Stimulated activated CD8-positive, alpha-beta memory T cell treated with anti-CD3 and anti-CD28 coated beads, Interleukin-7, amount 100 ng/mL, for 24 hours (primary cell): ENCODE results near the gene LBH.

Experiments used
- DNase-seq: peaks from one replicate; pipeline ENCODE4 v3.0.0-alpha.2; 2020; ENCODE audit warnings: low read depth

LBH gene

DNA sequence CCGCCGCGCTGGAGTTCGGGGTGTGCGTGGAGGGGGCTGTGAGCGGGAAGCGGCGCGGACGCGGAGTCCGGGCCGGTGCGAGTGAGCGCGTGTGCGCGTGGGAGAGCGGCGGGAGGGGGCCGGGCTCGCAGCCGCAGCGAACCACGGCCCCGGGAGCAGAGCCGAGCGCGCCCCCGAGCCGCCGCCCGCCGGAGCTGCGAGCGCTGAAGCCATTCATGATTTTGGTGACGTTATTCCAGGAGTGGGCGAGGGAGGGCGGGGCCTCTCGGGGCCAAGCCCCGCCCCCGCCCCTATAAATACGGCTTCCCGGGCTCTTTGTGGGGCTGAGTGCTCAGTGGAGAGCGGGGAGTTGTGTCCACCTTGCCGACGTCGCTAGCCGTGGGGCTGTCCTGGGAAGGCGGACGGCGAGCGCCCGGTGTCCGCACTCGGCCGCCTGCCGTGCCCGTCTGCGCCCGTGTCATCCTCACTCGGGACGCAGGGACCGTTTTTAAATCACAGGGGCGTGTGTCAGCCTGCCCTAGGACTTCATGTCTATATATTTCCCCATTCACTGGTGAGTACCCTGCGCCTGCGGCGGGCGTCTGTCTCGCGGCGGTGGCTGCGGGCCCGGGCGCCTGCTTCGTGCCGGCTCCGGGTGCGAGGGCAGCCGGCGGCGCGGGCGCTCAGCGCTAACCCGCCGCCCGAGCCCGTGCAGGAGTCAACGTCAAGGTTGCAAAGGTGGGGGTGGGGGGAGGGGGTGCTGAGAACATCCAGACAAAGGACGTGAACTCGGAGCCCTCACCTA lies at the start of gene LBH:
Gene LBH, plus strand, starts transcription at position 323 of the 784 bp plus-strand sequence. Its CDS starts 205 bp downstream, at position 528.
- DNase-seq, result peak; percentile 75

- DNase-seq, result no peak
Observed at GRCh38 chr2:30184035-30184434, 47.3 kb upstream of the LBH start.

DNA sequence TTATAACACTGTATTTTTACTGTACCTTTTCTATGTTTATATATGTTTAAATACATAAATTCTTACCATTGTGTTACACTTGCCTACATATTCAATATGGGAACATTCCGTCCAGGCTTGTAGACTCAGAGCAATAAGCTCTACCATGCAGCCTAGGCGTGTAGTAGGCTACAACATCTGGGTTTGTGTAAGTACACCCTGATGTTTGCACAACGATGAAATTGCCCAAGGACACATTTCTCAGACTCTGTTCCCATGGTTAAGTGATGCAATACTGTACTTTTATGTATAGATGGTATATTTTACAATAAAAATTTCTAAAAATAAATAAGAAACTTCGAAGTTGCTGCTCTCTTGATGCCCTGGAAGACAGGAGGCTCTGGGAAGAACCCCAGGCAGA lies 46.2 kb upstream of the LBH start:
- no peak for DNase-seq

GRCh38 chr2:30188292-30188691 lies 43.0 kb upstream of the LBH start:
- DNase-seq, result no peak

GRCh38 chr2:30190637-30191036 lies 40.7 kb upstream of the LBH start:
- no peak for DNase-seq

- DNase-seq, result no peak
Observed at GRCh38 chr2:30191107-30191506, 40.2 kb upstream of the LBH start.

DNA sequence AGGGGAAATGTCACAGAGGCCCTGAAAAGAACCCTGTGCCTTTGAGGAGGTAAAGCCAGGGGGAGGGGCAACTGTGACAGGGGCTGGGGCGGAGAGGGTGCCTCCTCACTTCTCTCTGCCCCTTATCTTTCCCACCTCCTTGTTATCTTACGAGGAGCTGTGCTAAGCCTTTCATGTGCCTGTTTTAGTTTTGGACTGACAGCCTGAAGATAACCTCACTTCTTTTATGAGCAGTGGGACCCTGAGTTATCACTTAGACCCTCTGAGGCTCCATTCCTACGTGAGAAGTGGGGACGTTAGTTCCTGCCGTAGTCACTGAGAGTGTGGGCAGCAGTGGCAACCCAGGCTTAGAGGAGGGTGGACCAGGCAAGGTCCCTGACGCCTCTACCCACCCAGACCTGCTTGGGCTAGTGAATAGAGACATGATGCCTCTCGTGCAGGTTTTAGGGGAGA lies 39.5 kb upstream of the LBH start:
- DNase-seq, result no peak

GRCh38 chr2:30192314-30192713 lies 39.0 kb upstream of the LBH start:
- no peak for DNase-seq

GRCh38 chr2:30193104-30193681 lies 38.1 kb upstream of the LBH start:
- no peak for DNase-seq

GRCh38 chr2:30194421-30194820 lies 36.9 kb upstream of the LBH start:
- no peak for DNase-seq

DNA sequence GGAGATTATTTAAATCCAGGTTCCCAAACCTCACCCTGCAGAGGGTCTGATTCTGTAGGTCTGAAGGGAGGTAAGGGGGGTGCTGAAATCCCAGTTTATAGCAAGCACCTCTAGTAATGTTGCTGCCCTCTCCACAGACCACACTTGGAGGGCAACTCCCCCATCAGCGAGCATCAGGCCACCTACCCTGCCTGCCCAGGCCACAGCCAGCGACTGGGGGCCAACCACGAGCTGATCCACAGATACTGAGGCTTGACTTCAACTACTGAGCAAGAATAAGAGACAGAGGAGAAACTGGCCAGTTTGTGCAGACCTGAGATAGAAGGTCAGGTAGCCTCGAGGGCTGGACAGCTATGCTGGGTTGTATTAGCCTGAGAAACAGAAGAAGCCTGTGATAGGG lies 36.3 kb upstream of the LBH start:
- no peak for DNase-seq

- no peak for DNase-seq
Observed at GRCh38 chr2:30197570-30198192, 33.7 kb upstream of the LBH start.

- no peak for DNase-seq
Observed at GRCh38 chr2:30201990-30202389, 29.3 kb upstream of the LBH start.

GRCh38 chr2:30203156-30203555 lies 28.2 kb upstream of the LBH start:
- no peak for DNase-seq

- no peak for DNase-seq
Observed at GRCh38 chr2:30204281-30204680, 27.1 kb upstream of the LBH start.

DNA sequence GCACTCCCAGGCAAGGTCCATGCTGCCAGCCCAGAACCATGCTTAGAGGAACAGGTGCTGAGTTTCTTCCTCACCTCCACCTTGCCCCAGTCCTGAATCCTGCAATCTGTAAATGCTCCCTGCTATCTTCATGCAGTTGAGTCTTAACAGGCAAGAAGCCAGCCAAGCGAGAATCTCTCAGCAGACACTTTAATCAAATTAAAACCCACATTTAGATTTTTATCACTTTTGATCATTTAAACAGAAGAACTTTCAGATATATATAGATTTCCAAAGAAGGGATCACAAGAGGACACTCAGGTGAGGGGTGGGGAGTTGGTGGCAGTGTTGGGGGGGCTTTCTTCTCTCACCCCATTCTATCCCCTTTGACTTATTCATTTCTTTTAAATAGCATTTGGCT lies 25.9 kb upstream of the LBH start:
- no peak for DNase-seq

GRCh38 chr2:30206461-30207430 lies 24.6 kb upstream of the LBH start:
- no peak for DNase-seq

DNA sequence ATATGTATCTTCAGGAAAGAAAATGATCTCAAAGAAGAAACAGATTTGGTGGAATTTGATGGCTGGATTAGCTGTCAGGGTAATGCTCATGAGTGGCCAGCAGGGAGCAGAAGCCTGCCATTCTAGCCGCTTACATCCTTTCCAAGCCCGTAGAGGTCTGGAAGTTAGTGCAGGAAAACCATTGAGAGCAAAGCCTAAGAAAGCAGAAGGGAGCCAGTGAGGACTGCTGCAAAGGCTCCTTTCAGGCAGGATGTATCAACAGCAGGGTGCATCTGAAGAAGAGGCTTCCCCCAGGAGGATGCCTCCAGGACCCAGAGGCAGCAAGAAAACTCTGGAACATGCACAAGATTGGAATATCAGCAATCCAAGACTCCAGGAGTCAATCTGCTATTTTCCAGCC lies 22.9 kb upstream of the LBH start:
- DNase-seq, result no peak

- DNase-seq, result no peak
Observed at GRCh38 chr2:30209227-30209626, 22.1 kb upstream of the LBH start.

DNA sequence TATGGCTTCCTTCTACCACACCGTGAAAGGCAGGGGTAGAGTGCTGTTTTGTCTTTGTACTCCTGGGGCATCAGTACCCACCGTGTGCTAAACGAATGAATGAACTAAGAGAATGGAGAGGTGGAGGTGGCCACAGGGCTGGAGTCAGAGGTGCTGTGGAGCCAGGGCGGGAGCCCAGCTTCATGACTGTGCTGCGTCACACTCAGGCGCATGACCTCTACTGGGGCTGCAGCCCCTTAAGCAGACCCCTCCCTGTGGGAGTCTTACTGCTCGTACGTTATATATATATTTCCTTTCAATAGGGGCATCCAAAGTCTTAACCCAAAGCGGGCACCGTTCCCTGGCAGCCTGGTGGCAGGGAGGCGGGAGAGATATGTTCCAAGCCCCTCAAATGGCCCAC lies 18.0 kb upstream of the LBH start:
- DNase-seq, result no peak

DNA sequence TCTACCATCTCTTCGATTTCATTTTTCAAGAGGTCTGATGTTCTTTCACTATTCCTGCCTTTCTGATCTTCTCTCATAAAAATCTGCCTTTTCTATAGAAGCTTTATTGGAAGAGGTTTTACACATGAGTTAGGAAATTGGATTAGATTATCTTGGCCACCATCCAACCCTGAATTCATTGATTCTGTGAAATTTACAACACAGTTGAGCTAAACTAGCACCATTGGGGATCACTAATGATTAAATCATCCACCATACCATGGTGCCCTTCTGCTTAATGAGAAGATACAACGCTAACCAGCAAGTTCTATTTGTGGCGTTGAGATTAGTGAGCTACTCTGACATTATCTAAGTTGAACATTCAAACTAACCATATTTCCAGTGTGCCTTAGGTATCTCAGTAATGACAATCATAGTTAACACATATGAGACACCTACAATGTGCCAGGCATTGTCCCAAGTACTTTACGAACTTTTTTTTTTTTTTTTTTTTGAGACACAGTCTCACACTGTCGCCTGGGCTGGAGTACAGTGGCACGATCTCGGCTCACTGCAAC lies 17.3 kb upstream of the LBH start:
- no peak for DNase-seq

DNA sequence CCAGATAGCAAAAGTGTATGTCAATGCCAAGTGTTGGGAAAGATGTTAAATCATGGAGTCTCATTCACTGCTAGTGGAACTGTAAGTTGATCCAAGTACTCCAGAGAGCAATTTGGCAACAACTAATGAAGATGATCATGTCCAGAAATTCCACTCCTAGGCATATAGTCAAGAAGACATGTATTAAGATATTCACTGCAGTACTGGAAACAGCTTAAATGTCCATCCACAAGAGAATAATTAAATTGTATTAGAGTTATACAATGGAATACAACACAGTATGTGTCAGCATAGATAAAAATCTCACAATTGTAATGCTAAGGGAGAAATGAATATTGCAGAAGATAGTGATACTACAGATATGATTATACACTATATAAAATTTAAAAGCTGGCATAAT lies 15.2 kb upstream of the LBH start:
- no peak for DNase-seq
